ENCODE measurements around the gene SIAH2. TPM values are rescaled to one million over a fixed set of nuclear protein-coding genes. Genes with fewer than 3 reads are reported as not detected.

SIAH2 gene
- total RNA-seq, 2 experiments from 2014 or later = 73.7 to 76.1 TPM

GRCh38 chr3:150744041-150744918 lies 18.7 kb downstream of the SIAH2 start:
- Mint-ChIP-seq H3K36me3 (ENCODE audit: low read depth) (peaks cover 36% of the 10 kb centered on the region), H3K4me1 (ENCODE audit: low read depth) (peaks cover 91% of the 10 kb centered on the region), H3K27ac (peak overlapping the region; percentile 28), H3K9me3 (no peaks in the 10 kb centered on the region), H3K4me3 (no peak overlapping the region), H3K27me3 (no peaks in the 10 kb centered on the region)
- DNase-seq (no peak), ATAC-seq (ENCODE audit: poor library complexity) (no peak)
- no peak overlapping the region for H3K27ac ChIP-seq (ENCODE audit: low read depth in 1 of 2, low read length in 2 of 2)
- H3K4me3 ChIP-seq (ENCODE audit: low read length) = no peak overlapping the region
- peaks cover 20% of the 10 kb centered on the region for H3K36me3 ChIP-seq (ENCODE audit: insufficient read depth, low read length)
- intact Hi-C loops (cut with DNase I, micrococcal nuclease) = no loop called here
- peaks cover 34% of the 10 kb centered on the region for H3K4me1 ChIP-seq (ENCODE audit: insufficient read depth, low read length)
- H3K9me3 ChIP-seq (ENCODE audit: control insufficient read depth in 1 of 2, insufficient read depth in 1 of 2, low read length in 2 of 2) = no peaks in the 10 kb centered on the region
- ChIA-PET CTCF (no interaction called here), POLR2A (no interaction called here)
- H3K27me3 ChIP-seq (ENCODE audit: control insufficient read depth in 1 of 2, insufficient read depth in 2 of 2, low read length in 2 of 2) = no peaks in the 10 kb centered on the region
- no peak for TF ChIP-seq CTCF (IDR thresholded peaks at IDR 0.05)

- TF ChIP-seq CTCF (IDR thresholded peaks at IDR 0.05) = no peak
- H3K9me3 Mint-ChIP-seq = no peaks in the 10 kb centered on the region
- intact Hi-C loops (cut with DNase I, micrococcal nuclease) = no loop called here
- Histone ChIP-seq H3K27ac (ENCODE audit: low read depth in 1 of 2, low read length in 2 of 2) (no peak overlapping the region), H3K4me3 (ENCODE audit: low read length) (no peak overlapping the region), H3K9me3 (ENCODE audit: control insufficient read depth in 1 of 2, insufficient read depth in 1 of 2, low read length in 2 of 2) (no peaks in the 10 kb centered on the region), H3K4me1 (ENCODE audit: insufficient read depth, low read length) (peaks cover 32% of the 10 kb centered on the region), H3K27me3 (ENCODE audit: control insufficient read depth in 1 of 2, insufficient read depth in 2 of 2, low read length in 2 of 2) (no peaks in the 10 kb centered on the region), H3K36me3 (ENCODE audit: insufficient read depth, low read length) (peaks cover 20% of the 10 kb centered on the region)
- ATAC-seq (ENCODE audit: poor library complexity) (no peak), DNase-seq (no peak)
- no peak overlapping the region for H3K4me3 Mint-ChIP-seq
- no peaks in the 10 kb centered on the region for H3K27me3 Mint-ChIP-seq
- H3K36me3 Mint-ChIP-seq (ENCODE audit: low read depth) = peaks cover 36% of the 10 kb centered on the region
- H3K4me1 Mint-ChIP-seq (ENCODE audit: low read depth) = peaks cover 89% of the 10 kb centered on the region
- CTCF ChIA-PET = no interaction called here
- POLR2A ChIA-PET = no interaction called here
- H3K27ac Mint-ChIP-seq = peak overlapping the region; percentile 28
Measured at GRCh38 chr3:150743508-150743907, 19.5 kb downstream of the SIAH2 start.

GRCh38 chr3:150742679-150743078 lies 20.3 kb downstream of the SIAH2 start:
- no peak for ATAC-seq (ENCODE audit: poor library complexity)
- H3K4me1 ChIP-seq (ENCODE audit: insufficient read depth, low read length) = peaks cover 35% of the 10 kb centered on the region
- intact Hi-C loops (cut with DNase I, micrococcal nuclease) = no loop called here
- Mint-ChIP-seq H3K4me1 (ENCODE audit: low read depth) (peaks cover 92% of the 10 kb centered on the region), H3K9me3 (no peaks in the 10 kb centered on the region), H3K27ac (no peak overlapping the region), H3K36me3 (ENCODE audit: low read depth) (peaks cover 36% of the 10 kb centered on the region), H3K4me3 (no peak overlapping the region), H3K27me3 (no peaks in the 10 kb centered on the region)
- no peak overlapping the region for H3K27ac ChIP-seq (ENCODE audit: low read depth in 1 of 2, low read length in 2 of 2)
- CTCF ChIA-PET = no interaction called here
- no peak overlapping the region for H3K4me3 ChIP-seq (ENCODE audit: low read length)
- POLR2A ChIA-PET = interaction anchor here (0.8 kb wide), 1 partner anchor 20 kb away, joined by 4 read pairs; the partner anchor contains the start of gene SIAH2
- peaks cover 20% of the 10 kb centered on the region for H3K36me3 ChIP-seq (ENCODE audit: insufficient read depth, low read length)
- DNase-seq = no peak
- no peaks in the 10 kb centered on the region for H3K9me3 ChIP-seq (ENCODE audit: control insufficient read depth in 1 of 2, insufficient read depth in 1 of 2, low read length in 2 of 2)
- H3K27me3 ChIP-seq (ENCODE audit: control insufficient read depth in 1 of 2, insufficient read depth in 2 of 2, low read length in 2 of 2) = no peaks in the 10 kb centered on the region
- no peak for TF ChIP-seq CTCF (IDR thresholded peaks at IDR 0.05)

Data from CD4-positive, alpha-beta T cell (primary cell).